ENCODE measurements around the gene NTM.
"Not testable (repeated sequence)": the region's sequence is repeated elsewhere in the genome, so short reads cannot be mapped to it uniquely, and the experiment has no call there.

The NTM gene

DNA sequence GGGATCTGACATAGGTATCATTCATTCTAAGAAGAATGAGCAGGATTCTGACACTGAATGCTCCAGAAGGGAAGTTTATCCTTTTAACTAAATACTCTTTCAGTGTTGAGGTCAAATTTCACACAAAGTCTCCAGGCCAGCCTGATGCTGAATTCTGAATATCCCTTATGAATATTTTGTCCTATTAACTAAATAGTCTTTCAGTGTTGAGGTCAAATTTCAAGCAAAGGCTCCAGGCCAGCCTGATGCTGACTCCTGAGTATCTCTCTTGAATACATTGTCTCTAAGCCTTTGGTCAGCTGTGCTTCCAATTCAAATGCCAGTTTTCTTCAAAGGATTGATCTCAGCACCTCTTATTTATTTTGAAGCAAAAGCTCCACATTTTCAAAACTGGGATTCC is 676.8 kb downstream of the NTM start:
- DNase-seq (ENCODE audit: low spot score), result no peak

DNA sequence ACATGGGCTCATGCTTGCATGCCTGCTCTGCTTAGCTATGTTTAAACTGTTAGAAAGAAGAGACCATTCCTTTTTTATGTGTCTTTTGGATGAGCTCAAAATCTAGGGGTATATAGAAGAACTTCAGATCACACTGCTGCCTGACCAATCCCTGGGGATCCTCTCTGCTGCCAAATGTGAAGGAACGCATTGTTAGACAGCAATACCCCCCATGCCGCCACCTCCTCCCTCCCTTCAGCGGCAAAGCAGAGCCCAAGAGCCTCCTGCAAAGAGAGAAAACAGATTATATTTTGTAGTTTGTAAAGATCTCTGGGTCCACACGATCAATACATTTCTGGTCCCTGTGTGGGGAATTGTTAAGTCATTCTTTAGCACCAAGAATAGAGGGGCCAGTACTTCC is 677.6 kb downstream of the NTM start:
- DNase-seq (ENCODE audit: low spot score), result no peak

DNA sequence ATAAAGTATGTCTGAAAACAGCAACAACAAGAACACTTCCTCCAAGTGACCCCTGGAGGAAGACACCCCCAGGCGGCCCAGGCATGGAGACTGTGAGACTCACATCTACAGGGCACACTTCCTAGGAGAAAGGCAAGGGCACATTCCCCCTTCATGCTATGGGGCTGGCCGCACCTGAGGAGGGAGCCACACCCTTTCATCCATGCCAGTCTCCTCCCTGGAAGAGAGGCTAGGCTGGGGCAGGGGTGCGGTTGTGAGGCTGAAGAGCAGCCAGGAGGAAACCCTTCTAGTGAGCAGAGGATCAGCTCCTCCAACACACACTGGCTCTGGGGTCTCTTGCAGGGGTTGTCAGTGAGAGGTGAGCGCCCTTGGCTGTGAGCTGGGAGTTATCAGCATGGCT is 678.8 kb downstream of the NTM start:
- no peak for DNase-seq (ENCODE audit: low spot score)

DNA sequence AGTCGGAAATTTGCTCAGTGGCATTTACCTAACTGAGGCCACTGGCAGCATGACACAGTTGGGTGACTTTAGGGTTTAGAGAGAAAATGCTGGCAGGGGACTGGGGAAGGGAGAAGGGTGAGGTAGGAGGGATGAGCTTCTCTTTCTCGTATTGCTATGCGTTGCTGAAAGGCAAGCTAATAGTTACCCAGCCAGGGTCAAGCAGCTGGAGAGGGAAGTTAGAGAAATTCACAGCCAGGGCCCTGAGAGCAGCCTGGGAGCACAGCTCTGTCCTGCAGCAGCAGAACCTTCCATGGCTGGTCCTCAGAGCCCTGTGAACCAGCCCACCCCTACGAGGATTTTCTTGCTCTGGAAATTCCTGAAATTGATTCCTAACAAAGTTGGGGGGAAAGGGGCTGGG is 679.6 kb downstream of the NTM start:
- no peak for DNase-seq (ENCODE audit: low spot score)

GRCh38 chr11:132050577-132051165 is 680.3 kb downstream of the NTM start:
- DNase-seq (ENCODE audit: low spot score), result no peak

DNA sequence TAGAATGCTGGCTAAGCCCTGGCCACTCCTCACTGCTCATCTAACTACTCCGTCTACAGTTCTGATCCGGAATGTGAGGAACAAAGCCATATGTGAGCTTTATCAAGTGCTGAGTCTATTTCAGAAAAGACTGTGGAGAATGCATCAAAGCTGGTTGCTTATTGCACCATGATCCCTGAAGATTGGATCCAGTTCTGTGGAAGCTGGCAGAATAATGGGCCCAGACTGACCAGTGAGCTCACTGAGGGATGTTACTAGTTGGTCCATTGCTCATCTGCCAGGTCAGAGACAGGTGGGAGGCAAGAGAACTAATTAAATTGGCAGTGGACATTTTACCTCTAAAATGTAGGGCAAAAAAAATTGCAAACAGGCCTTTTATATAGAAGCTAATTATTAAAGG is 681.3 kb downstream of the NTM start:
- no peak for DNase-seq (ENCODE audit: low spot score)

DNA sequence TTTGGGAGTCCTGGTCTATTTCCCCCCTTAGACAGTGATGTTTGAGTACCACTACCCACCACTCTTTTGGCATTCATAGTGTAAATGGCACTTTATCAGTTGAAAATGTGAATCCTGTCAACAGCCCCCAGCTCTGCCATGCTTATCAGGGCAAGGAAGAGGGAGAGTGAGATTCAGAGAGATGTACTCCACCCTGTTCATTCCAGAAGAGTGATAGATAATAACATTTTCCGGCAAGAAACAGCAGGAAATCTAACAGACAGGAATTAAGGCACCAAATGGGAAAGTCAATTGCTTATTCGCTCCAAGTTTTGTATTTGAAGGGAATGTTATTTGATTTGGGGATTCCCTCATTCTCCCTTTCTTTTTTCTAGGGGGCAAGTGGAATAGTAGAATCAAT is 681.9 kb downstream of the NTM start:
- DNase-seq (ENCODE audit: low spot score), result no peak

DNA sequence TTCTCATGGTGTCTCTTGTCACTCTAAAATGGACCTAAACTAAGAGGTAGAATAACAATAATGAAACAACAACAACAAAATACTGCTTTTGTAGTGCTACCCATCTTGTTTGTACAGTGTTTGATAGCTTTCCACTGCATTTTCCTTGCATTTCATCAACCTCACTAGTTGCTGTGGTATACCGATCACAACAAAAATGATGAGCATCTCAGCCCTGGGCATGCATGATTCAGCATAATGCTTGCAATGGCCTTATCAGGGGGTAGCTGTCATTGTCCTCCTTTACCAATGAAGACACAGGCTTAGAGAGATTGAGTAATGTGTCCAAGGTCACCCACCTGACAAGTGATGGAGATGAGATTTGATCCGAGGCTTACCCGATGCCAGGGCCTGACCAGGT is 682.5 kb downstream of the NTM start:
- DNase-seq (ENCODE audit: low spot score), result no peak

GRCh38 chr11:132054822-132055221 is 684.4 kb downstream of the NTM start:
- no peak for DNase-seq (ENCODE audit: low spot score)

DNA sequence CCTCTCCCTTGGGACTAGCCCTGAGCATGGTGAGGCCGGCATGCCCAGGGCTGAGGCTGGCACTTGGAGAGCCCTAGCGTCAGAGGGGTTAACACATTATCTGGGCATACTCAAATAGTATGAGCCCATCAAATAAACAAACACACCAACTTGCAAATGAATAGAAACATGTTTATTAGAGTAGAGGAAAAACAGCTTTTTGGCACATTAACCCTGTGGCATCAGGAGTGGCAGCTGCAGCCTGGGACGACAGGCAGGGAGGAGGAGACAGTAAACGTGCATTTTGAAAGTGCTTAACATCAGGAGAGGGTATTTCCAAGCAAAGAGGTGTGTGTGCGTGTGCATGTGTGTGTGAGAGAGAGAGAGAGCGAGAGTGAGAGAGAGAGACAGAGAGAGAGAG is 684.9 kb downstream of the NTM start:
- no peak for DNase-seq (ENCODE audit: low spot score)

- DNase-seq (ENCODE audit: low spot score), result no peak
These were observed 686.3 kb downstream of the NTM start for GRCh38 chr11:132056689-132057088.

DNA sequence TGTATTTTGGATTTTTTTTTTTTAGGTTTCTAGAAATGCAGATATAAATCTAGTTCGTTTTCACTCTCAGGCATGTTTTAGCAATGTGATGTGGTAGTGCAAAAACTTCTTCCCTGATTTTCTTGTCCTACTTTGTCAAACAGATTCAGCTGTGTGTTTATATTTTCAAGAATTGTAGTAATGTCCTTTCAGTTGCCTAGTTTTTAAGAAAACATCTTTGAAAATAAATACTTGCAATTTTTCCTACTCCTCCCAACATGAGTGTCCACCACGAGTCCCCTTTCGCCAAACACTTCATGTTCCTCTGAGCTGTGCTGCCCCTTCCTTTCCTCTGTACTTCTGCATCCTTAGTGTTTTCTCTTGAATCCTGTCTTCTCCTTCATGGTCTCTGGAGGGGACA is 686.9 kb downstream of the NTM start:
- DNase-seq (ENCODE audit: low spot score), result no peak

GRCh38 chr11:132058211-132058772 is 687.9 kb downstream of the NTM start:
- DNase-seq (ENCODE audit: low spot score), result no peak

DNA sequence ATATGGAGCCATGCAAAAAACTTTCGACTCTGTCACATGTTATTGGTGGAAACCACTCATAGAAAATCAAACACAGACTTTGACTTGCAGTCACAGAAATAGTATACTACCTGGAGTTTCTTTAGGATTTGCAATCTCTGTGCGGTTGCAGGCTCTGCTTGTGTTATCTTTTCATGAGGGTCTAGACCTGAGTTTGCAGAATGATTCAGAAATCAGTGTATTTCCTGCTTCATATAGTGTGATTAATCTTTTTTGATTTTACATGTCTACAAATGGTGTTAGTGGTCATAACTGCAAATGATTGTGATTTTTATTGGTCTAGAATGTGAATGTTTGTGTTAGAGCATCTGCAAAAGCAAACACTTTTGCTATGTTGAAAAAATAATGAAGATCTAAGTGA is 690.2 kb downstream of the NTM start:
- DNase-seq (ENCODE audit: low spot score), result no peak

GRCh38 chr11:132062031-132062430 is 691.6 kb downstream of the NTM start:
- DNase-seq (ENCODE audit: low spot score), result no peak

GRCh38 chr11:132062541-132062940 is 692.1 kb downstream of the NTM start:
- DNase-seq (ENCODE audit: low spot score), result no peak

DNA sequence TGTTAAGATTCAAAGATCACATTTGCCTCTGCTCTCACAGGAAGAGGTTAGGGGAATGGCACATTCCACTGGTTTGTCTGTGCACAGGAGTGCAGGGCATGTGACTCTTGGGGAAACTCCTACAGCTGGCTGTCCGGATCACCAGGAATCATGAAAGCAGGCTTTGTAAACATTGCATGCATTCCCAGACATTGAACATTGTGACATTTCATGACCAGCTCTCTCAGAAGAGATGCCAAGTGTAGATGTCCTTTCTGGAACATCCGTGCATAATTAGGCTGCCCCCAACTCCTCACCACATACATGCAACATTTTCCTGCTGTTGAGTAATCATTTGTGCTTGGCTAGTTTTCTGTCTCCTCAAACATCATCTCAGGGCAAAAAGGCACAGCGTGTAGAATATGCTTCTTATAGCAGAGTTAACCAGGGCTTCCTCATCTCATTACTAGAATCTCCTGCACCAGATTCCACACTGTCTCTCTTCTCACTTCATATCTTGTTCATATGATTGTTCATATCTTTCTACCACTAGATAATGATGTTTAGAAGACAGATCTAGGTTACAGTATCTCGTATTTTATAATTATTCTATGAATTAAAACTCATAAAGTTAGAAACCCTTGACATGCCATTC is 694.7 kb downstream of the NTM start:
- DNase-seq (ENCODE audit: low spot score), result no peak

DNA sequence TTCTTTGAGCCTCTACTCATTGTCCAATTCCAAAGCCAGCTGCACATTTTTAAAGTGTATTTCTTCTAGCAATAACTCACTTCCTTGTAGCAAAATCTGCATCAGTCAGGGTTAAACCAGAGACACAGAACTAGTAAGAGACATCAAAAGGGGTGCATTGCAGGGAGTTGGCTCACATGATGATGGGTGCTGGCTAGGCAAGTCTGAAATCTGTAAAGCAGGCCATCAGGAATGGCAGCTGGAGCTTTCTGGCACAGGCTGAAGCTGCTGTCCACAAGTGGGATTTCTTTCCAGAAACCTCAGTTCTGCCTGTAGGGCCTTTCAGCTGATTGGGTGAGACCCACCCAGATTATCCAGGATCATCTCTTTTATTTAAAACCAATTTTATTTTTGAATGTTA is 698.1 kb downstream of the NTM start:
- DNase-seq (ENCODE audit: low spot score), result no peak

DNA sequence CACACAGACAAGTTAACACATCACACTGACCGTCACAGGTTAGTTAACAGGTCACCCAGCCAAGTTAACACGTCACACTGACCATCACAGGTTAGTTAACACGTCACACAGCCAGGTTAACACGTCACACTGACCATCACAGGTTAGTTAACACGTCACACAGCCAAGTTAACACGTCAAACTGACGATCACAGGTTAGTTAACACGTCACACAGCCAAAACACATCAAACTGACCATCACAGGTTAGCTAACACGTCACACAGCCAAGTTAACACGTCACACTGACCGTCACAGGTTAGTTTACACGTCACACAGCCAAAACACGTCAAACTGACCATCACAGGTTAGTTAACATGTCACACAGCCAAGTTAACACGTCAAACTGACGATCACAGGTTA is 699.2 kb downstream of the NTM start:
- DNase-seq (ENCODE audit: low spot score), result not testable (repeated sequence)

DNA sequence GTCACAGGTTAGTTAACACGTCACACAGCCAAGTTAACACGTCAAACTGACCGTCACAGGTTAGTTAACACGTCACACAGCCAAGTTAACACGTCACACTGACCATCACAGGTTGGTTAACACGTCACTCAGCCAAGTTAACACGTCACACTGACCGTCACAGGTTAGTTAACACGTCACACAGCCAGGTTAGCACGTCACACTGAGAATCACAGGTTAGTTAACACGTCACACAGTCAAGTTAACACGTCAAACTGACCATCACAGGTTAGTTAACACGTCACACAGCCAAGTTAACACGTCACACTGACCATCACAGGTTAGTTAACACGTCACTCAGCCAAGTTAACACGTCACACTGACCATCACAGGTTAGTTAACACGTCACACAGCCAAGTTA is 700.5 kb downstream of the NTM start:
- DNase-seq (ENCODE audit: low spot score), result not testable (repeated sequence)

DNA sequence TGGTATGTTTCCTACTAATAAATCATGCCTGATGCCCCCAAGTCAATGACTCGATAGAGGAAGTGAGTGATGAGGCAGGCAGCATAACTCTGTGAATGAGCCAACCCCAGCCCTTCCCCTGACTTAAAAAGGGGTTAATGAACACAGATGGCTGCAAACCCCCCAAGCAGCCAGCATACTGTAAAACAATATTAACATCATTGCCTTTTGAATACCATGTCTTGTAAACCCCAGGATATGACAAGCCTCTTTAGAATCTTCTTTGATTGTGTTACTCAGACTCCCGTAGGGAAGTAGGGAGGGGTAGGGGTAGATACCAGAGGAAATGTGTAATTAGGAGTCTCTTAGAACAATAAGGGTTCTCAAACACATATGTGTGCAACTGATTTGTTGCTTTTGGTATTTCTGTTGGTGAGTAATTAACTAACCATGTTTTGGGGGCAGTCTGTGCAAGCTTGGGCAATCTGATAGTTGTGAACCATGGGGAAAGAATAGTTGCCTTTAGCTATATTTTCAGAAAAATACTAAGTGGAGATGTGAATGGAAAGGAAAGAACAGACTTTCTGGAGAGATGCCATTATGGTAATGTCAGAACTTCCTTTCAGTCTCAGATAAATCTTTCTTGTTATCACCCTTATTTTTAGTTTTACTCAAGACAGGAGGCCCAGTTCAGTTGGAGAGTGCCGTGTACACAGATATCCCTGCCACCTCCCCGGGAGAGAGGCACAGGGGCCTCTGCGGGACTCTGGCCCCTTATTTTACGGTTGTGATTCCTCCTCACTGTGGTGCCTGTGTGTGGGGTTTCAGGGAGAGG is 701.8 kb downstream of the NTM start:
- DNase-seq (ENCODE audit: low spot score), result no peak

DNA sequence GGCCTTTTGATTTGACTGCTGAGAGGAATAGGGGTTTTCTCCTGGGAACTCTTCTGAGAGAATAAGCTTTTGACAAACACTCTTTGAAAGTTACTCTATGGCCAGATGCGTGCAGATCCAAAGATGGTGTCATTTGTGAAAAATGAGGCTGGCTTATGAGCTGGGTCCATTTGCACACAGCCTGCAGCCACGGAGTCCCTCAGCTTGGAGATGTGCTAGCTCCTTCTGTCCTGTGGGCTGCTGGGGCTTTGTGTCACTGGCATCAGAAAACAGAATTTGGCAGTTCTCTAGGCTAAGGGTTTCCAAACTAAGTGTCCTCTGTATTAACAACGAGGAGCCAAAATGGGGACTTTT is 702.4 kb downstream of the NTM start:
- DNase-seq (ENCODE audit: low spot score), result no peak

GRCh38 chr11:132073787-132074186 is 703.4 kb downstream of the NTM start:
- DNase-seq (ENCODE audit: low spot score), result no peak

Measured in CD4-positive, alpha-beta T cell treated with Interleukin-6 at 100 ng/mL for 8 hours (primary cell).